HepG2 (cell line): ENCODE results near the gene PSD4. TPM values are rescaled to one million over a fixed set of nuclear protein-coding genes. Genes with fewer than 3 reads are reported as not detected.

Experiments
- ARHGAP35 ChIP-seq: sonication (generic); formaldehyde crosslinking; IDR thresholded peaks from 2 replicates; pipeline ENCODE4 v1.9.0; 2022; ENCODE audit warnings: mild to moderate bottlenecking, inconsistent platforms, moderate library complexity, missing genetic modification reagents, borderline replicate concordance
- DR1 ChIP-seq: sonication (generic); formaldehyde crosslinking; IDR thresholded peaks from 2 replicates; pipeline ENCODE4 v1.8.0; 2021; ENCODE audit warnings: mild to moderate bottlenecking, missing genetic modification reagents, inconsistent platforms
- FOXK1 ChIP-seq: sonication (generic); formaldehyde crosslinking; IDR thresholded peaks from 2 replicates; pipeline ENCODE4 v1.4.0; 2020; ENCODE audit warnings: low read depth, missing genetic modification reagents, borderline replicate concordance
- GABPA ChIP-seq, 2 experiments: IDR thresholded peaks; 2 replicates each; pipeline ENCODE4 v1.6.1; 2011 to 2016; ENCODE audit warnings: low read depth in 2 of 2, low read length in 1 of 2, missing biosample characterization in 1 of 2, missing genetic modification characterization in 1 of 2
- GATAD2A ChIP-seq: IDR thresholded peaks from 2 replicates; pipeline ENCODE4 v1.6.1; 2016
- HNF4A ChIP-seq: sonication (generic); formaldehyde crosslinking; IDR thresholded peaks from 2 replicates; pipeline ENCODE4 v1.4.0; 2020; ENCODE audit warnings: missing genetic modification reagents
- HNRNPUL1 ChIP-seq: fragments of 200-400 bp; formaldehyde crosslinking; IDR thresholded peaks from 2 replicates; pipeline ENCODE4 v1.6.1; 2017; ENCODE audit warnings: low read depth, mild to moderate bottlenecking, low read length, moderate library complexity
- JUNB ChIP-seq: sonication (generic); formaldehyde crosslinking; IDR thresholded peaks from 2 replicates; pipeline ENCODE4 v1.8.0; 2022; ENCODE audit warnings: missing genetic modification reagents, mild to moderate bottlenecking, borderline replicate concordance
- MTF2 ChIP-seq: sonication (generic); formaldehyde crosslinking; IDR thresholded peaks from 2 replicates; pipeline ENCODE4 v1.5.0; 2020; ENCODE audit warnings: missing genetic modification reagents, borderline replicate concordance
- RAD21 ChIP-seq: fragments of 450-650 bp; formaldehyde crosslinking; IDR thresholded peaks from 2 replicates; pipeline ENCODE4 v1.5.0; 2020; ENCODE audit warnings: mild to moderate bottlenecking
- ZNF329 ChIP-seq: sonication (generic); formaldehyde crosslinking; IDR thresholded peaks from 2 replicates; pipeline ENCODE4 v1.9.0; 2021; ENCODE audit warnings: low read depth, mild to moderate bottlenecking, missing genetic modification reagents
- ZNF501 ChIP-seq: sonication (generic); formaldehyde crosslinking; IDR thresholded peaks from 2 replicates; pipeline ENCODE4 v1.5.1; 2020; ENCODE audit warnings: mild to moderate bottlenecking, moderate library complexity, missing genetic modification reagents
- ZNF549 ChIP-seq: sonication (generic); formaldehyde crosslinking; IDR thresholded peaks from 2 replicates; pipeline ENCODE4 v1.5.0; 2020; ENCODE audit warnings: missing genetic modification reagents
- ZNF7 ChIP-seq: IDR thresholded peaks from 2 replicates; pipeline ENCODE4 v1.6.1; 2016; ENCODE audit warnings: missing biosample characterization, missing genetic modification reagents
- ZNF768 ChIP-seq: sonication (generic); formaldehyde crosslinking; IDR thresholded peaks from 2 replicates; pipeline ENCODE4 v1.4.0; 2020; ENCODE audit warnings: missing genetic modification reagents
- polyA plus RNA-seq, 8 experiments: library from polyadenylated mRNA; depleted of rRNA in 3 of 8; stranded (reverse) in 7 of 8; unstranded in 1 of 8; fragments of >200 nt; fragmentation: Illumina TruSeq in 4 of 8; extraction: Trizol in 4 of 8; gene quantifications; 2 replicates each; pipeline versions ENCODE4 v1.2.1 to v1.2.3, GENCODE V29; 2011 to 2016; ENCODE audit warnings: low read depth in 4 of 8, missing spikeins in 1 of 8, mixed read lengths in 1 of 8; ENCODE audit not compliant: insufficient read depth in 1 of 8
- total RNA-seq, 5 experiments: library from RNA; depleted of rRNA; stranded (reverse); fragments of >200 nt; fragmentation: Illumina TruSeq; extraction: Trizol; gene quantifications; 2 replicates each; pipeline ENCODE4 v1.2.3, GENCODE V29; 2016; ENCODE audit warnings: low read depth in 1 of 5
- TF ChIP-seq, protein P1 (sequence below): sonication (generic); formaldehyde crosslinking; IDR thresholded peaks from 2 replicates; pipeline ENCODE4 v1.4.0; 2020; ENCODE audit warnings: missing genetic modification reagents, borderline replicate concordance
- TF ChIP-seq, protein P2 (sequence below): sonication (generic); formaldehyde crosslinking; IDR thresholded peaks from 2 replicates; pipeline ENCODE4 v1.8.0; 2022; ENCODE audit warnings: mild to moderate bottlenecking, missing genetic modification reagents, moderate library complexity

PSD4 gene
- total and polyA plus RNA-seq, 2 of the 13 experiments (the other 11 are each of a cell fraction or from before 2014, with no cell fraction given), result 5.8 to 9.4 TPM

DNA sequence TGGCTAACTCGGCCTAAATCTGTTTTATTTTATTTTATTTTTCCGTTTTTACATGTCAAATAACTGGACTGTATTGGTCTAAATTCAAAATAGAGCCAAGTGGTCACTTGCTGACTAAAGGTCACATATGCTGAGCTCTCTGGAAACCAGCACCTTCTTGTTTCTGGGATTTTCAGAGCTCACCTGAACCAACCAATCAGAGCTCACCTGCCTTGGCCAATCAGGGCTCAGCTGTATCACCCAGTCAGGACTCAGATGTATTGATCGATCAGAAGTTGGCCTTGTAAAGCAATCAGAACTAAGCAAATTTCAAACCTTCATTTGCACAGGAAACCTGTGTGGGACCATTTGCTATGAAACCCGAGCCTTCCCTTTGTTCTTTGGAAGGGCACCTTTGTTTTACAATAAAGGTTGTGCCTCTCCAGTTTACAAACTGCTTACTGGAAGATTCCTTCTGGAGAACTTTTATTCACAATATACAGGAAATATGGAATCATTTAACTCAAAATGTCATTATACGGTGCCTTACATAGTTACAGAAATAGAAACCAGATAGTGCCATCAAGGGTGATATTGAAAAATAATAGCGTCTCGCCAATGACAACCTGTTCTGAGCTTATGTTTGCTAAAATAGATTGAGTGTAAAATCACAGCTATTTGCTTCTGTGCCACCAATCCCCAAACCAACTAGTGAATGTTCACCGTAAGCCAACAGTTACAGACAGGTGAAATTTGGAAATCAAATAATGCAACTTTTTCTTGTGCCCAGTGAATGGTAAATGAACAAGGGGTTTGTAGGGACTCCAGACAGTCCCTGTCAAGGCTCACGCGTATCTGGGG lies 17.3 kb upstream of the PSD4 start (continued):
- TF ChIP-seq GABPA (IDR thresholded peaks at IDR 0.05; ENCODE audit: low read depth, low read length) (no peak), GABPA (CRISPR knock-in tag; IDR thresholded peaks at IDR 0.05; ENCODE audit: low read depth) (0 out of 2 replicates have a peak, but pooled peaks have one; percentile 20), ZNF501 (CRISPR knock-in tag) (peak; percentile 49; the same call in 1 of the 2 replicates), ZNF329 (CRISPR knock-in tag) (no peak; the same call in 1 of the 2 replicates), ZNF768 (CRISPR knock-in tag) (no peak), MTF2 (no peak), HNF4A (CRISPR knock-in tag) (peak; percentile 70), RAD21 (CRISPR knock-in tag) (no peak), ARHGAP35 (CRISPR knock-in tag) (no peak), ZNF7 (CRISPR knock-in tag) (no peak), JUNB (CRISPR knock-in tag) (no peak), GATAD2A (CRISPR knock-in tag) (peak; percentile 89), FOXK1 (CRISPR knock-in tag) (no peak; the same call in 1 of the 2 replicates), ZNF549 (no peak), HNRNPUL1 (no peak), DR1 (CRISPR knock-in tag) (no peak)
- TF ChIP-seq, protein P1, sequence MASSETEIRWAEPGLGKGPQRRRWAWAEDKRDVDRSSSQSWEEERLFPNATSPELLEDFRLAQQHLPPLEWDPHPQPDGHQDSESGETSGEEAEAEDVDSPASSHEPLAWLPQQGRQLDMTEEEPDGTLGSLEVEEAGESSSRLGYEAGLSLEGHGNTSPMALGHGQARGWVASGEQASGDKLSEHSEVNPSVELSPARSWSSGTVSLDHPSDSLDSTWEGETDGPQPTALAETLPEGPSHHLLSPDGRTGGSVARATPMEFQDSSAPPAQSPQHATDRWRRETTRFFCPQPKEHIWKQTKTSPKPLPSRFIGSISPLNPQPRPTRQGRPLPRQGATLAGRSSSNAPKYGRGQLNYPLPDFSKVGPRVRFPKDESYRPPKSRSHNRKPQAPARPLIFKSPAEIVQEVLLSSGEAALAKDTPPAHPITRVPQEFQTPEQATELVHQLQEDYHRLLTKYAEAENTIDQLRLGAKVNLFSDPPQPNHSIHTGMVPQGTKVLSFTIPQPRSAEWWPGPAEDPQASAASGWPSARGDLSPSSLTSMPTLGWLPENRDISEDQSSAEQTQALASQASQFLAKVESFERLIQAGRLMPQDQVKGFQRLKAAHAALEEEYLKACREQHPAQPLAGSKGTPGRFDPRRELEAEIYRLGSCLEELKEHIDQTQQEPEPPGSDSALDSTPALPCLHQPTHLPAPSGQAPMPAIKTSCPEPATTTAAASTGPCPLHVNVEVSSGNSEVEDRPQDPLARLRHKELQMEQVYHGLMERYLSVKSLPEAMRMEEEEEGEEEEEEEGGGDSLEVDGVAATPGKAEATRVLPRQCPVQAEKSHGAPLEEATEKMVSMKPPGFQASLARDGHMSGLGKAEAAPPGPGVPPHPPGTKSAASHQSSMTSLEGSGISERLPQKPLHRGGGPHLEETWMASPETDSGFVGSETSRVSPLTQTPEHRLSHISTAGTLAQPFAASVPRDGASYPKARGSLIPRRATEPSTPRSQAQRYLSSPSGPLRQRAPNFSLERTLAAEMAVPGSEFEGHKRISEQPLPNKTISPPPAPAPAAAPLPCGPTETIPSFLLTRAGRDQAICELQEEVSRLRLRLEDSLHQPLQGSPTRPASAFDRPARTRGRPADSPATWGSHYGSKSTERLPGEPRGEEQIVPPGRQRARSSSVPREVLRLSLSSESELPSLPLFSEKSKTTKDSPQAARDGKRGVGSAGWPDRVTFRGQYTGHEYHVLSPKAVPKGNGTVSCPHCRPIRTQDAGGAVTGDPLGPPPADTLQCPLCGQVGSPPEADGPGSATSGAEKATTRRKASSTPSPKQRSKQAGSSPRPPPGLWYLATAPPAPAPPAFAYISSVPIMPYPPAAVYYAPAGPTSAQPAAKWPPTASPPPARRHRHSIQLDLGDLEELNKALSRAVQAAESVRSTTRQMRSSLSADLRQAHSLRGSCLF, result no peak
- TF ChIP-seq, protein P2, sequence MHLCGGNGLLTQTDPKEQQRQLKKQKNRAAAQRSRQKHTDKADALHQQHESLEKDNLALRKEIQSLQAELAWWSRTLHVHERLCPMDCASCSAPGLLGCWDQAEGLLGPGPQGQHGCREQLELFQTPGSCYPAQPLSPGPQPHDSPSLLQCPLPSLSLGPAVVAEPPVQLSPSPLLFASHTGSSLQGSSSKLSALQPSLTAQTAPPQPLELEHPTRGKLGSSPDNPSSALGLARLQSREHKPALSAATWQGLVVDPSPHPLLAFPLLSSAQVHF, result no peak
